Activated CD4-positive, alpha-beta T cell treated with anti-CD3 and anti-CD28 coated beads for 48 hours (primary cell): ENCODE data around the gene TEX53.

Experiments
- DNase-seq: peaks from one replicate; pipeline ENCODE4 v3.0.0-alpha.2; 2020

Gene TEX53

DNA sequence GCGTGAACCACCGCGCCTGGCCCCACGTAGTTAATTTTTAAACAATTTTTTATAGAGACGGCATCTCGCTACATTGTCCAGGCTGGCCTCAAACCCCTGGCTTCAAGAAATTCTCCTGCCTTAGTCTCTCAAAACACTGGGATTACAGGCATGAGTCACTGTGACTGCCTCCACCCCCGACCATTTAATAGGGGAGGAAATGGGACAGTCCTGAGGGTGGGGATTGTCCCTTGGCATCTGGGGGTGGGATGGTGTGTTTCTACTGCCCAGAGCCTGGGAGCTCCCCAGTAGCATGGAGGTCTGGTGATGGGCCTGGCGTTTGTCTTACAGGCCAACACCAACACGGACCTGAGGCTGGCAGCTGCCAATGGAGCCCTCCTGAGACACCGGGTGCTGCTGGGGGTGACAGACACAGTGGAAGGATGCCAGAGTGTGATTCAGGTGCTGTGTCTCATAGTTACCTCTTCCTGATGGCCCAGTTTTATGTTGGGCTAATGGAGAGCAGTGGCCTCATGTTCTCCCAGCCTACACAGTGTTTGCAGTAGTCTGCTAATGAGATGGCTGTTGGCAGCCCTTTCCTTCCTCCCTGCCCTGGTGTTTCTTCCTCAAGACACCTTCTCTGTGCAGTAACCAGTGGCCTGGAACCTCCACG is 24.0 kb downstream of the TEX53 start:
- DNase-seq, result no peak

DNA sequence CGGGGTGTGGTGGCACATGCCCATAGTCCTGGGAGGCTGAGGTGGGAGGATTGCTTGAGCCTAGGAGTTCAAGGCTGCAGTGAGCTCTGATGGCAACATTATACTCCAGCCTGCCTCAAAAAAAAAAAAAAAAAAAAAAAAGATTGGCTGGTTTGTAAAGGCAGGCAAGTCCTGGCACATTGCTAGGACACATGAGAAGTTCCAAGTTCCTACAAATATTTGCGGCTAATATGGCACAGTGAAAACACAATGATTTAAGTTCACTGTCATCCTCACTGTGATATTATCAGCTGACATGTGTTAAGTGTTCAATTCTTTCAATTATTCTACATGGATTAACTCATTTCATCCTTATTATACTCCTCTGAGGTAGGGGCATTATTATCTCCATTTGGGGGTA is 26.4 kb downstream of the TEX53 start:
- DNase-seq, result no peak

DNA sequence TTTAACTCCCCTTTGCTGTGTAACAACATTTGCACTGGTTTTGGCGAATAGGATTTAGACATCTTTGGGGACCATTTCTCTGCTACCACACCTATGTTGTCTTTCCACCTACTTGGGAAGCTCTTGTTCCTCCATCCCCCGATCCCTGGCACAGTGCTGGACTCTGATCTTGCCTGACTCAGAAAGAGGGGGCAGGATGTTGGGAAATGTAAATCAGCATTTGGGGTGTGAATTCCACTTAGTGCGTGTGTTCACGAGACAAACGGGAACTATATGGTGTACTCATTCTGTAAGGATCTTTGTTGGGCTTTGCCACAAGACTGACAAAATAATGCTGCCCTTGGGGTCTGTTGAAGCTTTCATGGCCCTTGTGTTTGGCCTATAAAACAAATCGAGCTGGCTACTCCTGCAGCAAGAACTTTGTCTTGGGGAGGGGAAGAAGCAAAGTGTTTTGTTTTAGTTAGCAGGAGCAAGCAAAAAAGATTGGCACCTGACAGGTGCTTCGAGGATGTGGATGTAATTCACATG is 28.0 kb downstream of the TEX53 start:
- DNase-seq, result no peak

DNA sequence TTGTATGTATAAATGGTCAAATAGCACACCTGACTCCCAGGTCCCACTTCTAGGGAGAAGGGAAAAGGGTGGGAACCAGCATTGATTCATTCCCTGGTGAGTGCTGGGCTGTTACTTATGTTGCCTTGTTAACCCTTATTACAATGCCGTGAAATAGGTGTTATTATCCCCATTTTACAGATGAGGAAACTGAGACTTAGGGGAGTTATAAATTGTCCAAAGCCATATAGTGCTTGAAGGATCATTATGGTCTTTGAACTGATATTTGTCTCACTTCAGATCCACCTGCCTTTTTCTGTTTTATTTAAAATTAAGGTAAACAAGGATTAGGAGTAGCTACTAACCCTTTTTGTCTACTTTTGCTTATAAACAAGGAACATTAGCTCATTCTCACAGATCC is 30.1 kb downstream of the TEX53 start:
- DNase-seq, result no peak

DNA sequence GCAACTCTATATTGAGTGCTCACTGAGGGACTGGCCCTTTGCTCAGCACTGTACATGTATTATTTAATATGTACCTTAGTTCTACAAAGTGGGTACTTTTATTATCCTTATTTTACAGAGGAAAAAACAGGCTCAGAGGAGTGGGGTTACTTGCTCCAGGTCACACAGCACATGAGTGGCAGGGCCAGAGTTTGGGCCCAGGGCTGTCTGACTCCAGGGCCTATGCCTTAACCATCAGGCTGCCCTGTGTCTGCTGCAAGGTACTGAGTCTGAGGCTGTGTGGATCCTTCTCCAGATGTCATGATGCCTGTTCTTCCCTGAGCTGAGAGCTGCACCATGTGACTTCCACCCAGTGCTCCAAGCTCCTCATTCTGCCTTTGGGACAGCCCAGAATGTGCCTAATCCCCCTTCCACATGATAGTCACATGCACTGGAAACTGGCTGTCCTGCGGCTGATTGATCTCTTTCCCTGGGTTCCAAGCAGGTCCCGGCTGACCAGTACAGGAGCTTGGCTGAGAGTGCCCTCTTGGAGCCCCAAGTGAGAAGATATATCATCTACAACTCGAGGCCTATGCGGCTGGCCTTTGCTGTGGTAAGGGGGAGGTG is 31.1 kb downstream of the TEX53 start:
- DNase-seq, result no peak

DNA sequence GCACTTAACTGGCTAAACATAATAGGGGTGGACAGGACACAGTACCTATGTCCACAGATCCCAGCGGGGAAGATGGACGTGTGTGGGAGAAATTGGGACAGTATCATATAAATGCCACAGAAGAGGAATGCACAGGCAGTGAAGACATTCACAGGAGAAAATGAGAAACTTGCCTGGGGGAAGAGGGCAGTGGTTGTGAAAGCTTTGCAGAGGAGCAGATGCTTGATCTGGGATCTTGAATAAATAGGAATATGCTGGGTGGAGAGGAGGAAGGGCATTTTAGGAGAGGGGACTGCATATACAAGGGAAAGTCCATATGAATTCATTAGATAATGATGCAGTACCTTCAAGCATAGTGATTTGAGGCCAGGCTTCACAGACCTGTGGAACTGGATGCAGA is 32.9 kb downstream of the TEX53 start:
- no peak for DNase-seq

DNA sequence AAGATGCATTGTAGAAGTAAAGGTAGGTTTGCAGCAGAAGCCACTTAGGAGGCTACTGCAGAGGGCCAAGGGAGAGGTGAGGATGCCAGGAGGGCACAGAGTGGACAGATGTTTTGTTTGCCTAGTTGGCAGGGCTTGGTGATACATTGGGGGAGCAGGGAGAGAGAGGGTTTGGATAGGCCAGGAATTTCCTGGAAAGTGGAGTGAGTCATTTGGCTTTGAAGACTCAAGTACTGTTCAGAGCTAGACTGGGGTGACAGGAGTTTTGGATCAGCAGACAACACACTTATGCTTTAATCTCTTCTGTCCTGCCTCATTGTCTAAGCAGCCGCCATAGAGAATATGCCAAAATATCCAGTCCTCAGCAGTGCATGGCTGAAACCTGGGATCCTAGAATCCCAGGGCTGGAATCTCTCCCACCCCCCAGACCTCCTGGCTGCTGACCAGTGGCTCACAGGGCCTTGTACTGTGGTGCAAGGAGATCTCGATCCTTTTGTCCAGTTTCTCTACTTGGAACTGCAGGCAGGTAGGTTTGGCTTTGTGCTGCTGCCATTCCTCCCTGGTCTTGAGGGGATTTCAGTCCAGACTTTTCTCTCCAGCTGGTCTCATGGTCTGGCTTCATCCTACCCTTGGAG is 35.5 kb downstream of the TEX53 start:
- DNase-seq, result no peak

DNA sequence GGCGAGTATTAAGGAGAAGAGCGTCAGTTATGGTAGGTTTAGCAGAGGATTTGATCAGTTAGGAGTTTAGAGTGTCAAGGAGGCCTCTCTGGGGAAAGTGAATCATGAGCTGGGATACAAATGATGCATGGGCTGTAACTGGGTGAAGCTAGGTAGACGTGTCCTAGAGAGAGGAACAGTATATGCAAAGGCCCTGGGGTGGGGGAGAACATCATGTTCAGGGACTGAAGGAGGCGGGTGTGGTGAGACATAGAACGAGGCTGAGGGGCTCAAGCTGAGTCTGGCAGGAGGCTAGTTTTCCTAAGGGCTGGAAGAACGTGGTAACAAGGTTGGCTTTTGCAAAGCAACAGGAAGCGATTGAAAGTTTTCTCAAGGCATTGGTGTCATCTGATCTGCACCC is 36.0 kb downstream of the TEX53 start:
- no peak for DNase-seq

DNA sequence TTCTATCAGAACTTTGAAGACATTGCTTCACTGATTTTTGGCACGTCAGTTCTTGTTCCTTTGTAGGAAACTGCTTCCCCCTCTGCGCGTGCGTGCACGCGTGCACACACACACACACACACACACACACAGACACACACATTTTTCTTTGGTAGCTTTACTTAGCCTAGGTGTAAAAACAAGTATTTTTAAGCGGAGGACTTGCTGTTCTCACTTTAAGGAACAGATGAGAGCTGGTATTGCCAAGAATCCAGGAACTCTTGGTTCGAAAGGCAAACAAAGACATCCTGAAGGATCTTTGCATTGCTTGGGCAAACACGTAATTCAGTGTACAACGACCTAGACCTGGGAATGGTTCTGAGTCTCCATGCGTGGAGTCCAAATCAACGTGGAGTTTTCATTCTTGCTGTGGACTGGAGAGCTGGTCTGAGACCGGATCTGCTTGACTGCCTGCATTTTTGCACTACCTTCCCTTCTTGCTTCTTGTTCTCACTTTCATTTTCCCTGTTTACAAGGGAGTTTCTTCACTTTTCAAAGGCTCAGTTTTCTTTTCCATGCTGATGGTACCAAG is 38.3 kb downstream of the TEX53 start:
- peak; percentile 11 for DNase-seq

DNA sequence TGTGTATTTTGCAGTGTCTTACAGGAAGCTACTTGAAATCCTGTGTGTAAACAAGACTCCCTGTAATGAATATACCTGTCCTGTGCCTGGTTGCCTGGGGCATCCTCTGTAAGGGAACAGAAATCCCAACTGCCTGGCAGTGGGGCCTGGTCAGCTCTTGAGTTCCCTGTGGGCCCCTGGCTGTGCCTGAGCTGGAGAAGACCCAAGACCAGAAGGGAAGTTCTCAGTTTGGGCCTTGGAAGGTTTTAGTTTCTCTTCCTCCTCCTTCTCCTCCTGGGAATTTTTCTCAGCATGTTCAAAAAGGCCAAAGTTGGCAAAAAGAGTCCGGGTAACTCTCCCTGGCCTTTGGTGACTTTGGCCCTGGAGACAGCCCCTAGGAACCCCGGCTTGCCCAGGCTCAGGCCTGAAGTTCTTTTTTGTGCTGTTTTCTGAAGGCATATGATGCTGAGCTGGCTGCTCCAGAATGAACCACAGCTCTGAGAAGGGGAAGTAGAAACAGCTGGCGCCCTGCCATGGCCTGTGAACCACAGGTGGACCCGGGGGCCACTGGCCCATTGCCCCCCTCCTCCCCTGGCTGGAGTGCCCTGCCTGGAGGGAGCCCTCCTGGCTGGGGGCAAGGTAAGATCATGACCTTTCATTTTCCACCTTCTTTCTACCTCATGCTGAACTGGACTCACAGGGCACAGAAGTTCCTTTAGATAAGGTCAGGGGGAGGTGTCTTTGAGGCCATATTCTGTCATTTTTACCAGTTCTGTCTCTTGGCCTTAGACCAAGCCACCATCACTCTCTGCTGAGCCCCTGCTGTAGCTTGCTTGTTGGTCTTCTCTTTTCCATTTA is 40.7 kb downstream of the TEX53 start:
- DNase-seq, result peak; percentile 12

DNA sequence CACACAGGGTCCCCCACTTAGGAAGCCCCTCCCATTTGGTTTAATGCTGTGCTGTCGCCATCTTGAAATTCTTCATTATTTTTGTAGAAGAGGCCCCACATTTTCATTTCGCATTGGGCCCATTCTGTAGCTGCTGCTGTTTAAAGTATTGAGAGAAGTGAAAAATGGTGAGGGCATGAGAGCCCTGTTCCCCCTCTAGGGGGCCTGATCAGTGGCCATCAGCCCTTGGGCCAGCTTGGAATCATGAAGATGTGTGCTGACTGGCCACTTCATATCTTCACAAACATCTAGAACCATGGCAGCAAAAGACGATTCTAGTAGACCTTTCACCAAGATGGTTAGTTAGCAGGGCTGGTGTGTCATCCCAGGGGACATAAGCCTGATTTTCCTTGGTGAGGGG is 43.2 kb downstream of the TEX53 start:
- no peak for DNase-seq

DNA sequence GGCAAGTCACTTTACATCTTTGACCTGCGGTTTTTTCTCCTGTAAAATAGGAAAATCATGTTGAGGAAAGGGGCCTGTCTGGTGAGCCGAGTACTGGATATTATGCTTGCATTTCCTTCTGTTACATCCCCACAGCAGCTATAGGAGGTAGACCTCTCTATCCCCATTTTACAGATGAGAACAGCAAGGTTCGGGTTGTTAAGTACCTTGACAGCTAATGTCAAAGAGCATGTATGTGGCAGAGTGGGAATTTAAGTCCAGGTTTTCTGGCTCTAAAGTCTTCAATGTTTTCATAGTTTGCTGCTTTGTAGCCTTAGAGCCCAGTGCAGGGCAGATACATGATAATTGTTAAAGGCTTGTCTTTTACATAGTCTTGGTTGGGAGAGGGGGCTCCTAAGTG is 43.7 kb downstream of the TEX53 start:
- DNase-seq, result no peak

DNA sequence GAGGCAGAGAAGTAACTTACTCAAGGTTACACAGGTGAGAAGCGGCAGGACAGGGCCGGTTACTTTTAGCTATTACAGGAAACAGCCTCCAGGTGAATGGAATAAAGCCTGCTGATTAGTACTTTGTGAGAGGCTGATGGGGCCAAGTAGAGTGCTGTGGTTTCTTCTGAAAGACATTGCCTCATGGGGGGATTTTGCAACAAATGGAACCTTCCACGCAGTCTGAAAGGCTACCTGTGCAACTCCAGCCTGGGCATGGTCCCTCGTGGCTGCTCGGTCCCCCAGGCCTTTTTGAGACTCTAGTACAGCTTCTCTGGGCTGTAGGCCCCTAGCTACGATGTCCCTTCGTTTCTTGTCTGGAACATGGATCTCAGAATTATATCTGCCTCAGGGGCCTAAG is 44.5 kb downstream of the TEX53 start:
- DNase-seq, result no peak

DNA sequence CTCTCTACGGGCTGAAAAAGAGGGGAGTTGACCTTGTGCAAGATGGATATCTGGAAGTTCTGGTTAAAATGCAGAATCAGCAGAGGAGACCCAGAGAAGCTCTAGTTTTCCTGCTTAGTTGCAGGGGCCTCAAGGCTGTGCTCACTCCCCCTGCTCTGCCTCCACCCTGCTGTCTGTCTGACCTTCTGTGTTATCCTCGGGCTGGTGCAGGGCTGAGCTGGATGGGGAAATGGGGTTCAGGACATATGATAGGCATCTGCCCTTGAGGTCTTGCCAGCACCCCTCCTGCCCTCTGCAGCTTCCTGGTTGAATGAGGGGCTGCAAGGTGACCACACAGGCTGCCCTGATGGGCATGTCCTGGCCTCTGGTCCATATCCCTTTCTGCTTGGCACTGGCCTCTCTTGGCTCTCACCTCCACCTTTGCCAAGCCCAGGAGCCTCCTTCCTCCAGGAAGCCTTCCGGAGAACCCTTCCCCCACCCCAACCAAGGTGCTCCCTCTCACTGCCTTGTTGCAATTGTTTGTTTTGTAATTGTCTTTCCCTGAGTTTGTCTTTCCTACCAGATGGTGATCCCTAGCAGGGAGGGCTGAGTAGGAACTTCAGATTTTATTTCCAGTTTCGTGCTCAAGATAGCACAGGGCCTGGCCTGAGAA is 45.2 kb downstream of the TEX53 start:
- DNase-seq, result no peak

DNA sequence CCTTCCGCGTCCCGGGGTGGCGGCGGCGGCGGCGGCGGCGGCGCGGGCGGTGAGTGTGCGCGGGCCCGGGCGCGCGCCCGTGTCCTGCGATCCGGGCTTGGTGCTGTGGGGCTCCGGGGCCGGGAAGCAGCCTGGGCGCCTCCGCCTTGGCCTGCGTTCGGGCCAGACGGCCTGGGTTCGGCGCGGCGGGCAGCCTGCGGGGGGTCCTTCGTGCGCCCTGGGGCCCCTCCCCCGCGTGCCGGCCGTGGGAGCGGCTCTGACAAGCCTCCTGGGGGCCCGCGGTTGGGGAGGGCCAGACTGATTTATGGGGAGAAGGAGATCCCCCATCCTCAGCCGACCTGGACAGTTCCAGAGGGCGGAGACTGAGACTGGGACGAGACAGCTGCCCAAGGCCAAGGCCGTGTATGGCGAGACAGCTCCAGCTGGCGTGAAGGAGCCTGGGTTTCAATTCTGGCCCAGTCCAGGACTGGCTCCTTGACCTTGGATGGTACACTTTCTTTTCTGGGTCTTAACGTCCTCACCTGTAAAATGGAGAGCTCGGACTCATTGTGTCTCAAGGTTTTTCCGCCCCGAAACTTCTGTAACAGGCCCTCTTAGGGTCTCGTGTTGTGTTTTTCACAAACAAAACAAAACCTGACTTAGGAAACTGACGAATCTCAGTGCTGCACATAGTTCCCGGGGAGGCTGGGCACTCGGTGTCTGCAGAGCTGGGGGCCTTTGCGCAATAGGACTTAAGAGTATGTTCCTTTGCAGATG is 45.9 kb downstream of the TEX53 start:
- DNase-seq, result peak; percentile 58

DNA sequence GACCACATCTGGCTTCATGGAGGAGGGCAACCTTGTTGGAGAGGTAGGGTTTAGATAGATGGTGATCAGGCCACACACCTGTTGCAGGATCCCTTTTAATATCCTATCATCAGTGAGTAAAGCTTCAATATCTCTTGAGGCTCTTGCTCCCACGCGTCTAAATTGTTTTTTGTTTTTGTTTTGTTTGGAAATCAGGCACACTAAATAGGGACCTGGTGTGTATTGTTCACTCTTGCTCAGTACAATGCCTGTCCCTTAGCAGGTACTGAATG is 49.1 kb downstream of the TEX53 start:
- DNase-seq, result no peak

DNA sequence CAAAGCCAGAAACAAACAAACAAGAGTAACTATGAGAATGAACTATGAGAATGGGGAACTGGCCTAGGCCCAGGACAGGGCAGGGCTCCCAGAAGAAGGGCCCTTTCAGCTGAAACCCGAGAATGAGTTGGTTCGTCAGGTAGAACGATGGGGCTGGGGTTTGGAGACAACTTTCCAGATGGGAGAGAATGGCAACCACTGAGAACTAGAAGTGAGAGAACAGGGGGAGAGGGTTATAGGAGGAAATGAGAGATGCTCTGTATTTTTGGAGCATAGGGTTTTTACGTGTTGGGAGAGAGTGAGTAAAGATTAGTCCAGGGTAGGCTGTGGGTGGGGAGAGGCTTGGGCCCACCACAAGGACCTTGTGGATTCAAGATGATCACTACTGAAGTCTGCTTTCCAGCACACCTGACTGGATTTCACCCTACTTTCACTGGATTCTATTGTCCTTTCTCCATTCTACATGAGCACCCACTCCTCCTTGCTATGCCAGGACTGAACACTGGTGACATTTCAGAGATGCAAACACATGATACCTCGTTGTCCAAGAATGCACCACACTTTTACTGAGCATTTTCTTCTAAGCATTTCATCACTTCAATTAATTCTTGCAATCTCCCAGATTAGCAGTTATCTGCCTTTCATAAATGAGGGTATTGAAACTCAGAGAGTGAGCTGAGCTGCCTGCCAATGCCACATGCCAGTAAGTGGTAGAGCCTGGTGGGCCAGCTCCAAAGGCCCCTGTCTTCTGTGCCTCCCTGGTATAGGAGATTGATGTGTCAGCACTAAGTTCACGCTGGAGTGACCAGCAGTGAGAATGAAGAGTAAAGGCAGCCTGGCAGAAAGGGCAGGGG is 49.7 kb downstream of the TEX53 start:
- DNase-seq, result no peak

DNA sequence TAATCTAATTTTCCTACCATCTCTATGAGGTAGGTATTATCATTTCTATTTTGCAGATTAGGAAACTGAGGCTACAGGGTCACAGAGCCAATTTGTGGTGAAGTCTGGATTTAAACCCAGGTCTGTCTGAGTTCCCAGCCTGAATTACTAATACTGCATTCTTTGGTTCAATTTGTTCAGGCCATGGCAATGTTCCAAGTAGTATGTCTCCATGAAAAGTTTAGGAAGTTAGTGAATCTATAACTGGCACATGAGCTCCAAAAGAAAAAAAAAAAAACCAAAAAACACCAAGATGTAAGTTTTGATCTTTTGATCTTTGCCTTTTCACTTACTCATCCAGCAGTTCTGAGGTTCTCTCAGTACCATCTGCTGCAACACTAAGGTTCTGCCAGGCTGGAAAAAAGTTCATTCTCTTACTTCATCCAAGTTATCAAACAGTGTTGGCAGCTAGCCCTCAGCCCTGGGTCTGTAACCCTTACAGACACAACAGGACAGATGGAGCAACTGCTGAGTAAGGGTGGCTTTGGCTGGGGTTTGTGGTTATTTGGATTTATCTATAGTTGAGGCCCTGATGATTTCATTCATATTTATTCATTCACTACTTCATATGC is 50.9 kb downstream of the TEX53 start:
- no peak for DNase-seq
